ENCODE data around the gene FOXP1. TPM values are rescaled to one million over a fixed set of nuclear protein-coding genes. Genes with fewer than 3 reads are reported as not detected.

The FOXP1 gene
- total and polyA plus RNA-seq, 9 of the 15 experiments (the other 6 are each of a cell fraction or from before 2014, with no cell fraction given): 7.7 to 34.5 (median 13.7) TPM

DNA sequence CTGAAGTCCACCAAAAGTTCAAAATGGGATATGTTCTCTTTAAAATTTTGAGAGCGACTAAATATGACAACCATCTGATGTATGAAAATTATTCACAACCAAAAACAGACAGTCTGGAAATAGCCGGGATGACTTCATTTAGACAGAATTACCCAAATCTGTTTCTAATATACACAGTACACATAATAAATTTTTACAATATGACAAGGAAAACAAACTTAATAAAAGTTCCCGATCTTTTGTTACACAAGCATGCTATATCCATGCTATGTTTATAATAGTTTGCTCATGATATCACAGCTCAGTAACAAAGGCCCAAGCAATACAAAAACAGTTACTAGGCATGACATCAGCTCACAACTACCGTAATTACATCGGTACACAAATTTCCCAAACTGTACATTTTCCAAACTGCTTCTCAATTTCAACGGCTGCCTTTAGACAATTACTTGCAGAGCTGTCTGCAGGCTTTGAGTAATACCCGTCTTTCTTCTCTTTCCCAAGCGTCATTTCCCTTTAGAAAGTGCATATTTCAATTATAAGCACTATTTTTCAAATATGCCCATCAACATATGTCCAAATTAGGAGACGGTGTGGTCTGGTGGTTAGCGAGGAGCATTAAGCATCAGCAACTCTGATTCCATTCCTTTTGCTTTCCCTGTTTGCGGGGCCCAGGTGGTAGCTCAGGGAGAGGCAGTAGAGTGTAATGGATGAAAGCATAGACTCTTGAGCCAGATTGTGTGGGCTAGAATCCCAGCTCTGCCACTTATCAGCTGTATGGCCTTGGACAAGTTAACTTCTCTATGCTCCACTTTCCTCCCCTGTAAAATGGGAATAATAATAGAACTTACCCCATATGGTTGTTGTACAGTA lies 481.2 kb downstream of the FOXP1 start:
- Histone ChIP-seq H3K4me2 (ENCODE audit: insufficient read depth, low read length) (no peak overlapping the region), H3K9me1 (ENCODE audit: control insufficient read depth, insufficient read depth, low read length) (no peaks in the 10 kb centered on the region), H3K27ac (ENCODE audit: extremely low read depth, low read depth, low read length) (no peak overlapping the region), H3K27me3 (ENCODE audit: control insufficient read depth in 2 of 2, insufficient read depth in 2 of 2, low read length in 2 of 2) (no peaks in the 10 kb centered on the region), H3K9ac (ENCODE audit: insufficient read depth in 1 of 2, low read depth in 2 of 2, low read length in 2 of 2) (no peak overlapping the region), H3K4me3 (no peak overlapping the region), H3K9me3 (replicated peaks; ENCODE audit: control insufficient read depth, insufficient read depth, low read depth, low read length) (no peaks in the 10 kb centered on the region), H3K36me3 (ENCODE audit: control insufficient read depth, insufficient read depth, low read length) (peaks cover 8% of the 10 kb centered on the region; the same call in 2 of the 3 replicates), H4K20me1 (replicated peaks; ENCODE audit: control insufficient read depth, insufficient read depth, low read length) (no peaks in the 10 kb centered on the region), H3K4me1 (replicated peaks in 1 of 2; ENCODE audit: control insufficient read depth in 2 of 2, insufficient read depth in 2 of 2, low read length in 2 of 2) (peaks cover 0 to 6% of the 10 kb centered on the region in 2 experiments; a peak in 3 of 5 replicates), H3K79me2 (ENCODE audit: control insufficient read depth, insufficient read depth, low read length) (peaks cover 7% of the 10 kb centered on the region; the same call in 1 of the 3 replicates), H2AFZ (ENCODE audit: low read depth, low read length) (no peak overlapping the region)
- no TSS peak for BruUV-seq (replicated peaks)
- DNase-seq (ENCODE audit: extremely low read depth in 1 of 4, low spot score in 3 of 4): no peak
- intact Hi-C loops (cut with micrococcal nuclease): no loop called here
- in situ Hi-C loops (cut with MboI): no loop called here
- 81% methylated on average over 11 of the region's 11 CpGs for WGBS (ENCODE audit: insufficient coverage, low coverage, missing lambda C conversion rate)
- peak; percentile 30; the same call in 1 of the 2 replicates for TF ChIP-seq SOX6 (IDR thresholded peaks at IDR 0.05)
- no peak for TF ChIP-seq RBM25 (IDR thresholded peaks at IDR 0.05; ENCODE audit: low read depth, low read length, severe bottlenecking)
- TF ChIP-seq ATF7 (IDR thresholded peaks at IDR 0.05): peak; percentile 37; the same call in 1 of the 2 replicates
- TF ChIP-seq PHF8 (IDR thresholded peaks at IDR 0.05; ENCODE audit: borderline replicate concordance, low read length): no peak
- no peak for ATAC-seq
- ChIA-PET POLR2A (interaction anchor here (1.0 kb wide), 1 partner anchor 17 kb away, joined by 4 read pairs; no protein-coding TSS in a partner anchor), CTCF (ENCODE audit: low intra/inter-chr PET ratio) (no interaction called here)
- no peak for FAIRE-seq

DNA sequence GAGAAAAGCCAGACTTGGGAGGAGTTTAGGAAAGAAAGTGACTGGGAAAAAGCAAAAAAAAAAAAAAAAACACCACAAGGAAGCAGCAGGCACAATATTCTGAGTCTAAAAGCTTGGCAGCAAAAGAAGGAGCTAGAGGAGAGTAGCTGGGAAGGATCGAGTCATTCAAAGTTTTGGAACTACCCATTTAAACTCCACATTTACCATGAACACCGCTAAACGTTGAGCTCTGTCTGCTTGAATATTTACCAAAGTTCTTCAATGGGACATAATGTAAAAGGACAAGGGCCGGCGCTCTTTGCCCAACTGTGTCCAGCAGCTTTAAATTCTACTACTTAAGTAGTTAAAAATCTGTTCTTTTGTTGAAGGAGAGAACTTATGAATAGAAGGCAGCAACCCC lies 481.9 kb downstream of the FOXP1 start:
- intact Hi-C loops (cut with micrococcal nuclease) (no loop called here), in situ Hi-C loops (cut with MboI) (no loop called here)
- Histone ChIP-seq H3K4me1 (replicated peaks in 1 of 2; ENCODE audit: control insufficient read depth in 2 of 2, insufficient read depth in 2 of 2, low read length in 2 of 2) (peaks cover 0 to 6% of the 10 kb centered on the region in 2 experiments; a peak in 3 of 5 replicates), H3K4me2 (ENCODE audit: insufficient read depth, low read length) (no peak overlapping the region), H3K36me3 (ENCODE audit: control insufficient read depth, insufficient read depth, low read length) (peaks cover 8% of the 10 kb centered on the region; the same call in 2 of the 3 replicates), H3K27me3 (ENCODE audit: control insufficient read depth in 2 of 2, insufficient read depth in 2 of 2, low read length in 2 of 2) (no peaks in the 10 kb centered on the region), H2AFZ (ENCODE audit: low read depth, low read length) (no peak overlapping the region), H3K27ac (ENCODE audit: extremely low read depth, low read depth, low read length) (no peak overlapping the region), H3K9me1 (ENCODE audit: control insufficient read depth, insufficient read depth, low read length) (no peaks in the 10 kb centered on the region), H3K9ac (ENCODE audit: insufficient read depth in 1 of 2, low read depth in 2 of 2, low read length in 2 of 2) (no peak overlapping the region), H3K79me2 (ENCODE audit: control insufficient read depth, insufficient read depth, low read length) (0 out of 3 replicates have a peak, but pooled peaks cover 7% of the 10 kb centered on the region), H4K20me1 (replicated peaks; ENCODE audit: control insufficient read depth, insufficient read depth, low read length) (no peaks in the 10 kb centered on the region), H3K4me3 (no peak overlapping the region), H3K9me3 (replicated peaks; ENCODE audit: control insufficient read depth, insufficient read depth, low read depth, low read length) (no peaks in the 10 kb centered on the region)
- no peak for DNase-seq (ENCODE audit: extremely low read depth in 1 of 4, low spot score in 3 of 4)
- no TSS peak for BruUV-seq (replicated peaks)
- CTCF ChIA-PET (ENCODE audit: low intra/inter-chr PET ratio): no interaction called here
- FAIRE-seq: no peak
- no peak for ATAC-seq
- POLR2A ChIA-PET: interaction anchor here (0.5 to 1.0 kb wide), 2 partner anchors 16 to 57 kb away, joined by 3 to 4 read pairs; no protein-coding TSS in a partner anchor
- WGBS (ENCODE audit: insufficient coverage, low coverage, missing lambda C conversion rate): 69% methylated on average over 5 of the region's 5 CpGs
- no peak for TF ChIP-seq CXXC5 (CRISPR knock-in tag; IDR thresholded peaks at IDR 0.05)
- TF ChIP-seq ZNF57 (CRISPR knock-in tag; IDR thresholded peaks at IDR 0.05): no peak
- no peak for TF ChIP-seq CSDE1 (IDR thresholded peaks at IDR 0.05)
- no peak for TF ChIP-seq ZNF146 (CRISPR knock-in tag; IDR thresholded peaks at IDR 0.05; ENCODE audit: unreplicated experiment)
- no peak for TF ChIP-seq L3MBTL2 (IDR thresholded peaks at IDR 0.05)
- no peak for TF ChIP-seq BDP1 (IDR thresholded peaks at IDR 0.05; ENCODE audit: insufficient read depth, insufficient read length)
- no peak for TF ChIP-seq CHD4 (IDR thresholded peaks at IDR 0.05; ENCODE audit: insufficient read depth, insufficient replicate concordance, low read depth, low read length, poor library complexity, severe bottlenecking)
- TF ChIP-seq ZKSCAN3 (CRISPR knock-in tag; IDR thresholded peaks at IDR 0.05): no peak
- no peak for TF ChIP-seq CBX1 (IDR thresholded peaks at IDR 0.05; ENCODE audit: low read depth)
- TF ChIP-seq DNMT1 (IDR thresholded peaks at IDR 0.05): no peak
- no peak for TF ChIP-seq MTF1 (CRISPR knock-in tag; IDR thresholded peaks at IDR 0.05; ENCODE audit: borderline replicate concordance)
- TF ChIP-seq, protein P1, sequence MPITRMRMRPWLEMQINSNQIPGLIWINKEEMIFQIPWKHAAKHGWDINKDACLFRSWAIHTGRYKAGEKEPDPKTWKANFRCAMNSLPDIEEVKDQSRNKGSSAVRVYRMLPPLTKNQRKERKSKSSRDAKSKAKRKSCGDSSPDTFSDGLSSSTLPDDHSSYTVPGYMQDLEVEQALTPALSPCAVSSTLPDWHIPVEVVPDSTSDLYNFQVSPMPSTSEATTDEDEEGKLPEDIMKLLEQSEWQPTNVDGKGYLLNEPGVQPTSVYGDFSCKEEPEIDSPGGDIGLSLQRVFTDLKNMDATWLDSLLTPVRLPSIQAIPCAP (CRISPR knock-in tag; IDR thresholded peaks at IDR 0.05; ENCODE audit: borderline replicate concordance): no peak
